H1 (cell line): Measurements from ENCODE around the gene GNG7. TPM values are rescaled to one million over a fixed set of nuclear protein-coding genes. Genes with fewer than 3 reads are reported as not detected.

Experiments
- ZNF274 ChIP-seq: IDR thresholded peaks from 2 replicates; pipeline ENCODE4 v1.7.0; 2012; ENCODE audit warnings: low read length, borderline replicate concordance; ENCODE audit errors: extremely low read depth
- polyA plus RNA-seq, 7 experiments: library from polyadenylated mRNA; depleted of rRNA in 3 of 7; stranded (reverse) in 5 of 7; unstranded in 2 of 7; fragments of >200 nt in 5 of 7; fragments of 200-250 nt in 2 of 7; gene quantifications; 1 replicate in 5 of 7; 2 replicates in 1 of 7; 4 replicates in 1 of 7; pipeline versions ENCODE4 v1.2.1 to v1.2.3, GENCODE V29; 2011 to 2013; ENCODE audit warnings: missing spikeins in 2 of 7, mixed read lengths in 2 of 7
- total RNA-seq: library from RNA; stranded (reverse); fragmentation: NEBNext Ultra II Directional; extraction: Animal tissue kit (Norgen Biotek cat#: 25700); gene quantifications from 2 replicates; pipeline ENCODE4 v1.2.1, GENCODE V29; 2021

The GNG7 gene
- total and polyA plus RNA-seq, 2 of the 8 experiments (the other 6 are each of a cell fraction or from before 2014, with no cell fraction given): 2.8 to 7.8 TPM

GRCh38 chr19:2615782-2616181, 86.7 kb downstream of the GNG7 start (continued):
- TF ChIP-seq ZNF274: no peak
